Measurements from ENCODE around the gene BLCAP.

Gene BLCAP

GRCh38 chr20:37529214-37529967 is 1.7 kb upstream of the BLCAP start:
- DNase-seq: no peak

- DNase-seq: no peak
Observed at GRCh38 chr20:37528446-37529213, 954 bp upstream of the BLCAP start.

GRCh38 chr20:37526839-37527637 is 638 bp downstream of the BLCAP start:
- DNase-seq: no peak

DNA sequence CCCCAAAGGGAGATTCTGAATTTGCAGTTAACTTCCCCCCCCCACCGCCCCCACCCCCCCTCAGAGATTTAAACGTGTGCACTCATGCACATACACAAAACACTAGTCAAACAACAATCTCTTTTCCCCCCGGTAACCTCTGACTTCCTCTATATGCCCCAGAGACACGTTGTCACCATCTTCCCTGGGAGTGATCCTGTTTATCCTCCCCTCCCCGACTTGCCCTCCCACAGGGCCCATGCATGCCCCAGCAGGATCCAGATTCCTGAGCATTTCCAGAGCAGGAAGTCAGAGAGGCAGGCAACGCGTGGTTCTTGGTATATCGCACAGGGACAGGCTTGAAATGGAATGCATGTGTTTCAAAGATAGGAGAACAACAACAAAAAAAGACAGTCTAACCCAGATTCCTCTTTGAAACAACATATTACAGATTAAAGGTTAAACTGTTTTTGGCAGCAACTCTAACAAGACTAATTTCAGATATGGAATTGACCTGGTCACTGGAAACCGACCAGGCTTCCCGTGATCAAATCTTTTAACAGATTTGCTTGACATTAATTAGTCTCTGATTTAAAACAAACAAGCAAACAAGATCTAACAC is 1.3 kb downstream of the BLCAP start:
- DNase-seq: no peak

DNA sequence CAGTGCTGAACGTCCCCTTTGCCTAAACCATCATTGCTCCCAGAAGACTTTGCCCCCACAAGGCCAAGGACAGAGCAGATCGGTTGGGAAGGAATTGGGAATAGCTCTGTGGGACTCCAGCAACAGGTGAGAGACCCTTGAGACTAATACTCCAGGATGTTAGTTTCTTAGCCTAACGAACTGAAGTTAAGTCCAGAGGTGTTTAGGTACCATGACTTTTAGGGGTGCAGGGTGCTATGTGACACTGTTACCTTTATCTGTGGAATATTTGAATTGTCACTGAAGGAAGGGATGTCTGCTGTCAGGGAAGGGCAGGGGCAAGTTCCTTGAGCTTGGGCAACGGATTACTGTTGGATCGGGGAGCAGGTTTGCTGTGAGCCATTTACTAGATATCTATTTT is 1.9 kb downstream of the BLCAP start:
- no peak for DNase-seq

- DNase-seq: no peak
Observed at GRCh38 chr20:37524859-37525708, 2.6 kb downstream of the BLCAP start.

GRCh38 chr20:37523911-37524700 is 3.6 kb downstream of the BLCAP start:
- no peak for DNase-seq

GRCh38 chr20:37523012-37523391 is 4.7 kb downstream of the BLCAP start:
- DNase-seq: no peak

- DNase-seq: no peak
Observed at GRCh38 chr20:37522260-37523011, 5.2 kb downstream of the BLCAP start.

DNA sequence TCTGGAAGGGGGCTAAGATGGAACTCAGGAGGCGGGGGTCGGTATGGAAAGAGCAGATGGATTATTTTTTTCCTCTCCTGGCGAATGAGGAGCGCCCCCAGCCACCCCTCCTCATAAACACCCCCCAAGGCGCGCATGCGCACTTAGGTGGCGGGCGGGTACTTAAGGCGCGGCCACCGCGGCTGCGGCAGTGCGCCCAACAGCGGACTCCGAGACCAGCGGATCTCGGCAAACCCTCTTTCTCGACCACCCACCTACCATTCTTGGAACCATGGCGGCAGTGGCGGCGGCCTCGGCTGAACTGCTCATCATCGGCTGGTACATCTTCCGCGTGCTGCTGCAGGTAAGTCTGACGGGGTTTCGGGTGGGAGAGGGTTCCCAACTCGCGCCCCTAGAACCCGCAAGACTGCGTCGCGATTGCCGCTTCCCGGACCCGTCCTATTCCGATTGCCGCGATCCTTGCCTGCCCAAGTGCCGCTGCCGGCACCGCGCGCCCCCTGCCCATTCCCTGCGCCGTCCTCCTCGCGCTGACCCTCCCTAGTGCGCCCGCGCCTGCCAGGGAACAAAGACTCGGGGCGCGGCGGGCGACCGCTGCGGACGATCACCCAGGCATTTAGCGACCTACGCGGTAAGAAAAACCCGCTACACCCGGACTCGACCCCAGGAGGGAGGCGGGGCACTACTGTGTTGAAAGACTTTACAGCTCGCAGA is 6.5 kb downstream of the BLCAP start, which contains the start of gene NNAT:
NNAT (plus strand) TSS at position 190 of the 711 bp plus-strand sequence; CDS start at position 272, 82 bp downstream.
- DNase-seq: no peak

DNA sequence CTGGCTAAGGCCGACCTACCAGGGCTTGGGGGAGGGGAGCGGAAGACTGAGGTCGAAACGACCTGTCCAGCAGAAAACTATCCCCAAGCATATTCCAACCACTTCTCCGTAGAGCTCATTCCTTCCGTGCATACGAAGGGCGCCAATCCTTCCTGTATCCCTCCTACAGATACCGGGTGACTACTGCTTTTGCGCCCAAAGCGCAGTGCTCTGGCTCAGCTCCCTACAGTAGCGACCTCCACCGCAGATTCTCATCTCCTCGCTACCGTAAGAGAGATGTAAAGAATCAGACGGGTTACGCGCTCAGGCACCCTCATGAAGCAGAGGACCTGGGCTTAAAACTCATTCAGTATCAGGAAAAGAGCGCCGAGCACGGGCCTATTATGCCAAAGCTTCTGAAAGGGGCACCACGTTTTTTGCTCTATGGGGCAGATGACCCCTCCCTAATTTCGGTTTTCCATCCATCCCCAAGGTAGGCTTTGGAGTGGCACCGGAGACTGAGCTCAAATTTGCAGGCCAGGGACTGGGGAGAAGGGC is 7.2 kb downstream of the BLCAP start:
- no peak for DNase-seq

DNA sequence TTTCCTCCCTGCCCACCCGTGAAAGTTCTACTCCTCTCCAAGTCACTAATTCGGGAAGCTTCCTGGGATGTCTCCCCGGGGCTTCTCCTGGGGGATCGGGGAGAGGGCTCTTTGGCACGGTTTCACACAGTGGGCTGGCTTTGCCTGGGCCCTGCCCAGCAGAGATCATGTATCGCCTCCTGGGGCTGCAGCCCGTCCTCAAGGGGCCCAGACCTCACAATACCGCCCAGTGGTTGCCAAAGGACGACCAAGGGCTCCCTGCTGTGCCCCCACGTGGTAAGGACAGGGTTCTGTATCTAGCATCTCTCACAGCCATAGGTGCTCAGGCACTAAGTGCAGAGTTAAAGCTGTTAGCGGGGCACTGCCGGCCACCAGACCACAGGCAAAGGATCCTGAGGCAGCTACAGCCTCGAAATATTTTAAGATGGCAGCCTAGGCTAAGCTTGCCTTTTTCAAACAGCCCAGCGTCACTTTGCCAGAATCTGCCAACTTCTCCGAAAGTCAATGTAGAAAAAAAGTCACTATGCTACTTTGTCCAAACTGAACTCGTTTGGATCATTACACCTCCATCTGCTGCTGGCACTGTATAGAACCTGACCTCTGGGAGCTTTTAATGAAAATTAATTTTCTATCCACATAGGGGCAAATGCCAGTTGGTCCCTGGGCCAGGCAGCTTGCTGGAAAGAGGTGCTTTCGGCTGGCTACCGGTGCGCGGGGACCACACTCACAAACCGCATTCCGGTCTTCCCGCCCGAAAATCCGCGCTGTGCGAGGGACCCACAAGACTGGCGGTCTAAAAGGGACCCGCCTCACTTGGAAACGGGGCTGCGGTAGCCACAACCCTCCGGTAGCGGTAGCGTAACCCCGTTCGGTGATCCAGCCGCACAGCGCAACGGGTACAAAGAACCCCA is 7.9 kb downstream of the BLCAP start:
- no peak for DNase-seq

DNA sequence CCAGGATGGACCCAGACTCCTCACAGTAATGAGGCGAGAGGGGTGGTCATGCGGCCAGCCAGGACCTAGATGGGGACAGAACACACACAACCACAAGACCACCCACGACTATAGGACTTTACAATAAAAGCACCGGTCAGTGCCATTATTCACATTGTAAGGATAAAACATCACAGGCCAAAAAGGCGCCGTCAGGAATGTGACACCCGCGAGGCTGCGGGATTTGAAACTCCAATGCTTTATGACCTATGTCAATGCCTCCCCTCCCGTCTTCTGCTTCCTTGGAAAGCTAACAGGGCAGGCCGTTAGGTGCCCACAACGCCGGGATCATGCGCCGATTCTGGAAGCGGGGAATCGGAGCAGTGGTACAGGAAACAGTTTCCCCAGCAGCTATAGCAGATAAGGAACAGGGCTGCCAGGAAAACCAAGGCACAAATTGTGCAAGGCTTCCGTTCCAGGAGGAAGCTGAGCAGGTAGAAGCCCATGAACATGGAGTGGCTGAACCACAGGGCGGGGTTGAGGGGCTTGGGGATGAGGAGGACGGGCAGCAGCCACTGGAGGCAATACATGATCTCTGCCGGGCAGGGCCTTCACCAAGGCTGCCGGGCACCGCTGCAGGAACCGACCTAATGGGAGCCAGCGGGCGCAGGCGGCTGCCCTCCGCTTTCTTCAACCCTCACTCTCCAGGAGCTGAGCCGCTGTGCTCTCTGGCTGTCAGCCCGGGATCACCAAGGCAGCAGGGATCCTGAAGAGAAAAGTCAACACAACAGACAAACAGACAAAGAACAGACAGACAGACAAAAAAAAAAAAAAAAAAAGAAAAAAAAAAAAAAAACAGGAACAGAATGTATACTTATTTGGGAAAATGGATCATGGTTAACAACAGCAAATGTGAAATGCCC is 8.8 kb downstream of the BLCAP start:
- DNase-seq: no peak

GRCh38 chr20:37518059-37518458 is 9.6 kb downstream of the BLCAP start:
- DNase-seq: no peak

DNA sequence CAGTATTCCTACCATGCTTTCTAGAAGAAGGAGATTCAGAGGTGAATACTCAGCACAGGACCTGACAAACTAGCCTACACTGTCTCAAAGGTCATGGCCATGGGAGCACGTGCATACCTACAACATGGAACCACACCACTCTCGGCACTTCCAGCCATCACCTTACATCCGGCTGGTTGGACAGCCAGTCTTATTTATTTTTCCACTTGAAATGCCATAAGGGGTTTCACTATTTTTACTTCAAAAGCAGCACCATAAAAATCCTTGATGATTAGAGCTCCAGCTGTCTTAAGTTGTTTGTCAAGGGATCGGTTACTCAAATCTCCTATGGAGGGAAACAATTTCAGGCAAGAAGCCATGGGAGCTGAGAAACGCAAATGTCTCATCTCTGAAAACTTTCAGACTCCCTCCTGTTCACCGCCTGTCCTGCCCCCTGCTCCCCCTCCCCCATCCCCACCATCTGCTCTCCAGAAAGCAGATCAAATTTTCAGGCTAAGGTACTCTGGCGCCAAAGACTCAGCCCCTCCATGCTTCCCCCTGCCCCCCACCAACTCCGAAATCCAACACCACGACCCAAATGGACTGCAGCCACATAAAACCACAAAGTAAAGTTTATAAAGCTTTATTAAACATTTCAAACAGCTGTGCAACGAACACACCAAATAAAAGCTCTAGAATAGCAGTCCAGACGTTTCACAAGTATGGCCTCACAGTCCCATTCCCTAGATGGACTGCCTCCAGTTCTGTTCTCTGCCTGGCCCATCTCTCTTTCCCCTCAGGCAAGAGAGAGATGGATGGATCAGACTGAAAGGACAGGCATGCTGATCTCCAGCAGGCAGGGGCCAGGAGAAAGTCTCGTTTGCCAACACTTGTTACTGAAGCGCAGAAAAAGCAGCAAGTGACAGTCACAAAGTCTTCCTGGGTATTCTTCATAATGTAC is 10.6 kb downstream of the BLCAP start:
- DNase-seq: no peak

- DNase-seq: no peak
Observed at GRCh38 chr20:37515876-37516275, 11.8 kb downstream of the BLCAP start.
